MCF 10A (cell line): Measurements from ENCODE around the gene ZFHX3. TPM values are rescaled to one million over a fixed set of nuclear protein-coding genes. Genes with fewer than 3 reads are reported as not detected.

ENCODE experiments used
- BruUV-seq: library from RNA; stranded (reverse); fragments of 400-500 nt; replicated peaks from 2 replicates; lab custom pipeline; 2021; lab: Mats Ljungman, UMichigan
- CTCF ChIA-PET: fragments of 300-600 bp; sonication (Branson Sonifier 250); formaldehyde crosslinking; extraction: SDS; loops from one replicate; lab custom pipeline; 2021; ENCODE audit warnings: antibody characterized with exemption, inconsistent platforms; lab: Yijun Ruan, JAX
- POLR2A ChIA-PET: fragments of 300-600, 350-650 bp; sonication (Branson Sonifier 250); formaldehyde crosslinking; extraction: SDS; loops from one replicate; lab custom pipeline; 2020; ENCODE audit warnings: antibody characterized with exemption, inconsistent platforms; lab: Yijun Ruan, JAX
- DNase-seq: peaks from one replicate; pipeline ENCODE4 v3.0.0-alpha.2; 2018; ENCODE audit not compliant: unreplicated experiment
- H3K27ac Mint-ChIP-seq: one replicate; pipeline ENCODE4 v1.8.0; 2022; ENCODE audit warnings: mild to moderate bottlenecking, low read depth, mixed read lengths; ENCODE audit not compliant: unreplicated experiment
- H3K27me3 Mint-ChIP-seq: one replicate; pipeline ENCODE4 v1.8.0; 2022; ENCODE audit warnings: mixed read lengths; ENCODE audit not compliant: insufficient read depth, unreplicated experiment
- H3K36me3 Mint-ChIP-seq: one replicate; pipeline ENCODE4 v1.8.0; 2022; ENCODE audit warnings: mild to moderate bottlenecking, moderate library complexity, mixed read lengths; ENCODE audit not compliant: insufficient read depth, unreplicated experiment
- H3K4me1 Mint-ChIP-seq: one replicate; pipeline ENCODE4 v1.8.0; 2022; ENCODE audit warnings: mixed read lengths; ENCODE audit not compliant: insufficient read depth, unreplicated experiment
- H3K4me3 Mint-ChIP-seq: one replicate; pipeline ENCODE4 v1.8.0; 2022; ENCODE audit warnings: mild to moderate bottlenecking, moderate library complexity, mixed read lengths; ENCODE audit not compliant: unreplicated experiment
- H3K9me3 Mint-ChIP-seq: one replicate; pipeline ENCODE4 v1.8.0; 2022; ENCODE audit warnings: mixed read lengths; ENCODE audit not compliant: unreplicated experiment
- intact Hi-C: fragments of 100-400 bp; cut with micrococcal nuclease; formaldehyde crosslinking; loops from 2 replicates; pipeline ENCODE4 v1.14.1; 2022
- total RNA-seq: library from RNA; stranded (reverse); gene quantifications from 2 replicates; pipeline ENCODE4 v1.2.3, GENCODE V29; 2022
- TF ChIP-seq, protein P1 (sequence below): fragments of 200-600 bp; IDR thresholded peaks from one replicate; pipeline ENCODE4 v1.8.0; 2022; ENCODE audit warnings: antibody characterized with exemption, mild to moderate bottlenecking; ENCODE audit not compliant: unreplicated experiment

The ZFHX3 gene
- total RNA-seq, 1 experiment from 2014 or later: 27.4 TPM

- Mint-ChIP-seq H3K36me3 (peaks cover 28% of the 10 kb centered on the region), H3K27ac (no peak overlapping the region), H3K4me1 (peaks cover 16% of the 10 kb centered on the region), H3K27me3 (no peaks in the 10 kb centered on the region), H3K4me3 (no peak overlapping the region), H3K9me3 (no peaks in the 10 kb centered on the region)
- intact Hi-C loops: no loop called here
- DNase-seq: no peak
- POLR2A ChIA-PET: no interaction called here
- BruUV-seq: no TSS peak
- TF ChIP-seq, protein P1, sequence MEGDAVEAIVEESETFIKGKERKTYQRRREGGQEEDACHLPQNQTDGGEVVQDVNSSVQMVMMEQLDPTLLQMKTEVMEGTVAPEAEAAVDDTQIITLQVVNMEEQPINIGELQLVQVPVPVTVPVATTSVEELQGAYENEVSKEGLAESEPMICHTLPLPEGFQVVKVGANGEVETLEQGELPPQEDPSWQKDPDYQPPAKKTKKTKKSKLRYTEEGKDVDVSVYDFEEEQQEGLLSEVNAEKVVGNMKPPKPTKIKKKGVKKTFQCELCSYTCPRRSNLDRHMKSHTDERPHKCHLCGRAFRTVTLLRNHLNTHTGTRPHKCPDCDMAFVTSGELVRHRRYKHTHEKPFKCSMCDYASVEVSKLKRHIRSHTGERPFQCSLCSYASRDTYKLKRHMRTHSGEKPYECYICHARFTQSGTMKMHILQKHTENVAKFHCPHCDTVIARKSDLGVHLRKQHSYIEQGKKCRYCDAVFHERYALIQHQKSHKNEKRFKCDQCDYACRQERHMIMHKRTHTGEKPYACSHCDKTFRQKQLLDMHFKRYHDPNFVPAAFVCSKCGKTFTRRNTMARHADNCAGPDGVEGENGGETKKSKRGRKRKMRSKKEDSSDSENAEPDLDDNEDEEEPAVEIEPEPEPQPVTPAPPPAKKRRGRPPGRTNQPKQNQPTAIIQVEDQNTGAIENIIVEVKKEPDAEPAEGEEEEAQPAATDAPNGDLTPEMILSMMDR: no peak
- CTCF ChIA-PET: interaction anchor here (1.4 kb wide), 1 partner anchor 11 kb away, joined by 5 read pairs; no protein-coding TSS in a partner anchor
Measured at GRCh38 chr16:72969146-72969545, 78.8 kb downstream of the ZFHX3 start.

DNA sequence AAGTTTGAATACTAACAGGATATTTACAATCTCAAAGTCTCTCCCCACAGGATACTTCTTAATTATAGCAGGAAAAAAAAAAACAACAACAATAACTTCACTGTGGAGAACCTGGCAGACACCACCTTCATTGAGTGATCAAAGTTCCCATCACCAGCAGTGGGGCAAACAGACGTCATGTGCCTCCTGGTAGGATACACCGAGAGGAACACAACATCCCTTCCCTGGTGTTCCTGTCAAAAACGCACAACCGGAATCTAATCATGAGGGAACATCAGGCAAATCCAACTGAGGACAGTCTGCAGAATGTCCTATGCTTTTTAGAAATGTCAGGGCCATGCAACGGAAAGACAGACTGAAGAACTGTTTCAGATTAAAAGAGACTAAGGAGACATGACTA lies 80.0 kb downstream of the ZFHX3 start:
- H3K4me3 Mint-ChIP-seq: no peak overlapping the region
- TF ChIP-seq, protein P1: no peak
- peaks cover 10% of the 10 kb centered on the region for H3K4me1 Mint-ChIP-seq

DNA sequence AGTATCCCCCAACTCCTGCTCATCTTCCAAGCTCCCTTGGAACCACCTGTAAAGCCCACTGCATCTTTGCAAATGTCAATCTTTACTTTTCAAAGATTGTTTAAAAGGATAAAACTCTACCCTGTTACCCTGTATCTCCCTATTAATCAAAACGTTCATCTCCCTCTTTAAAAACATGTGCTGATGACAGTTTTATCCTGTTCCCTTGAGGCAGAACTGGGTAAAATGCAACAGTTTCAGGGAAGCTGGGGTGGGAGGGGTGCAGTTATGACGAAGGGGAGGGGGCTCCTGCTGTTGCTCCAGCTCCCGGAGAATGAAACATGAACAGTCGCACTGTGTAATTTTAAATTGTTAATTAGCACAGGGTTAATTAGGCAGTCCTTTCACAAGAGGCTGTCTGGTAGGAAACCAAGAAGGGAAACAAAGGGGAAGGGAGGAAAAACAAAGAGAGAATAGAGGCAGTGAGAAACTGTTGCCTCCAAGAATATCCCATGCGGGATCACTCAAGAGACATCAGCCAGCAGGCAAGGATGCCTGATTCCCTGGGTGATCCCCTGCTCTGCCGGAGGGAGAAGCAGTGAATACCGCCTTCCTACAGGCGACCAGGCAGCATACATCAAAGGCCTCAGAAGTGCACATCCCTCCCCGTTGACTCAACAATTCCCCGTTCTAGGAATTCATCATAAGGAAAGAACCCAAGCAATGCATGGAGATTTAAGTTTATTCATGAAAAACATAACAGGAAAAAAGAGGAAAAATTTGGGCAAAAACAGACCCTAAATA lies 84.2 kb downstream of the ZFHX3 start:
- H3K36me3 Mint-ChIP-seq: peaks cover 34% of the 10 kb centered on the region
- no peaks in the 10 kb centered on the region for H3K9me3 Mint-ChIP-seq
- ChIA-PET POLR2A (no interaction called here), CTCF (interaction anchor here (0.5 to 0.9 kb wide), 3 partner anchors 22 to 141 kb away, joined by 3 to 7 read pairs (median 3); no protein-coding TSS in a partner anchor)
- intact Hi-C loops: loop anchor here (5.0 kb wide), 1 partner anchor 914 kb away; no protein-coding TSS in a partner anchor
- no peak for DNase-seq
- no peaks in the 10 kb centered on the region for H3K27me3 Mint-ChIP-seq
- TF ChIP-seq, protein P1: no peak
- no TSS peak for BruUV-seq
- H3K4me3 Mint-ChIP-seq: no peak overlapping the region
- H3K27ac Mint-ChIP-seq: no peak overlapping the region
- H3K4me1 Mint-ChIP-seq: no peaks in the 10 kb centered on the region

More for the DNA sequence above, 80.0 kb downstream of the ZFHX3 start:
- DNase-seq: no peak
- Mint-ChIP-seq H3K27me3 (no peaks in the 10 kb centered on the region), H3K27ac (no peak overlapping the region), H3K36me3 (peaks cover 21% of the 10 kb centered on the region), H3K9me3 (no peaks in the 10 kb centered on the region)
- ChIA-PET CTCF (no interaction called here), POLR2A (no interaction called here)
- intact Hi-C loops: no loop called here
- no TSS peak for BruUV-seq

DNA sequence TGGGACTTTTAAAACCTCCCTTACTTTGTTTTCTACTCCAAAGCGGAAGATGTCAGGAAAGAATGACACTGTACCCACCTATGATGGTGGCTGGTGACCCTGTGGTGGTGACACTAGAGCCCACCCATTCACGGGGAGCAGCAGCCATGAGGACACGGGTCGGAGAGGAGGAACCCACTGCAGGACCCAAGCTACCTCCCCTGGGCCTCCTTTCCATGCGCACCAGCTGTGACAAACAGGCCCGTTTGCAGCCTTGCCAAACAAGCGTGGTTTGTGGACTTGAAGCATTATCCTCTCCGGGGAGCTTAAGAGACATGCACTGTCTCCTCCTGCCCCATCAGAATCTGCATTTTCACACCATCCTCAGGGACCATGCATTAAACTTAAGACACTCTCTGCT lies 85.6 kb downstream of the ZFHX3 start:
- intact Hi-C loops: loop anchor here (5.0 kb wide), 1 partner anchor 915 kb away; no protein-coding TSS in a partner anchor
- no peaks in the 10 kb centered on the region for H3K27me3 Mint-ChIP-seq
- no peaks in the 10 kb centered on the region for H3K4me1 Mint-ChIP-seq
- TF ChIP-seq, protein P1: no peak
- H3K36me3 Mint-ChIP-seq: peaks cover 47% of the 10 kb centered on the region
- no TSS peak for BruUV-seq
- POLR2A ChIA-PET: interaction anchor here (0.6 kb wide), 1 partner anchor 10 kb away, joined by 4 read pairs; no protein-coding TSS in a partner anchor
- H3K4me3 Mint-ChIP-seq: no peak overlapping the region
- H3K27ac Mint-ChIP-seq: no peak overlapping the region
- CTCF ChIA-PET: interaction anchor here (0.6 to 1.6 kb wide), 5 partner anchors 10 to 460 kb away, joined by 3 to 4 read pairs (median 3); no protein-coding TSS in a partner anchor
- no peak for DNase-seq
- H3K9me3 Mint-ChIP-seq: no peaks in the 10 kb centered on the region
